Measurements from ENCODE around the gene DHX34.

DNA sequence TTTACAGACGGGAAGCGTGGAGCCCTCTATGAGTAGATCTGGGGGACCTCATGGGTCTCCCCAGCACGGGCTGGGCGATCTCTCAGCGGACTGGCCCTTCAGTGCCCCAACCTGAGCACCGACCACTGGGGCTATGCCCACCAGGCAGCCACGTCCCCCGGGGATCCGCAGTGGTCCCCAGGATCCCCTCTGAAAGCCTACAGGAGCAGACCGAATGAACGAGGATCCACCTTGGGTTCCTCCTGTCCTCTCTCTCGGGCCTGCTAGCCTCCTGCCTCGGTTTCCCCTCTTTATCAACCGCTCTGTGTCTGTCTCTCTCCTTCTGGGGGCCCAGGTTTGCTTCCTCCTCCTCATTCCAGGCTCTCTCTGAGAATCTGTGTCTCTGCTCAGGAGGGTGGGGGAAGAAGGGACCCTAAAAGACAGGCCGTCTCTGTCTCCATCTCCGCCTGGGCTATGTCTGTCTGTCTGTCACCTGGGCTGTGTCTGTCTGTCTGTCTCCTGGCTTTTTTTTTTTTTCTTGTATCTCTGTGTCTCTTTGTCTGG lies 72.2 kb downstream of the DHX34 start:
- TF ChIP-seq, protein P1, sequence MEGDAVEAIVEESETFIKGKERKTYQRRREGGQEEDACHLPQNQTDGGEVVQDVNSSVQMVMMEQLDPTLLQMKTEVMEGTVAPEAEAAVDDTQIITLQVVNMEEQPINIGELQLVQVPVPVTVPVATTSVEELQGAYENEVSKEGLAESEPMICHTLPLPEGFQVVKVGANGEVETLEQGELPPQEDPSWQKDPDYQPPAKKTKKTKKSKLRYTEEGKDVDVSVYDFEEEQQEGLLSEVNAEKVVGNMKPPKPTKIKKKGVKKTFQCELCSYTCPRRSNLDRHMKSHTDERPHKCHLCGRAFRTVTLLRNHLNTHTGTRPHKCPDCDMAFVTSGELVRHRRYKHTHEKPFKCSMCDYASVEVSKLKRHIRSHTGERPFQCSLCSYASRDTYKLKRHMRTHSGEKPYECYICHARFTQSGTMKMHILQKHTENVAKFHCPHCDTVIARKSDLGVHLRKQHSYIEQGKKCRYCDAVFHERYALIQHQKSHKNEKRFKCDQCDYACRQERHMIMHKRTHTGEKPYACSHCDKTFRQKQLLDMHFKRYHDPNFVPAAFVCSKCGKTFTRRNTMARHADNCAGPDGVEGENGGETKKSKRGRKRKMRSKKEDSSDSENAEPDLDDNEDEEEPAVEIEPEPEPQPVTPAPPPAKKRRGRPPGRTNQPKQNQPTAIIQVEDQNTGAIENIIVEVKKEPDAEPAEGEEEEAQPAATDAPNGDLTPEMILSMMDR (IDR thresholded peaks at IDR 0.05; ENCODE audit: insufficient read depth, low read depth, low read length) = no peak
- peak; percentile 59 for TF ChIP-seq EZH2 (IDR thresholded peaks at IDR 0.05; ENCODE audit: insufficient read depth, low read length)
